Fibroblast of the aortic adventitia (primary cell): ENCODE measurements around the gene PRKN. TPM values are rescaled to one million over a fixed set of nuclear protein-coding genes. Genes with fewer than 3 reads are reported as not detected.
A peak's percentile ranks its signal among the peaks of the same experiment; 100 is the strongest.

Experiments used
- DNase-seq: peaks from one replicate; pipeline ENCODE4 v3.0.0-alpha.2; 2010; ENCODE audit warnings: low read depth
- H3K4me3 ChIP-seq: 2 replicates; pipeline ENCODE4 v1.5.1; 2011; ENCODE audit warnings: low read depth, mild to moderate bottlenecking, control low read depth, low read length, moderate library complexity
- total RNA-seq: library from RNA; depleted of rRNA; stranded (reverse); fragments of >200 nt; gene quantifications from 2 replicates; pipeline ENCODE4 v1.2.3, GENCODE V29; 2012; ENCODE audit warnings: low replicate concordance
- TF ChIP-seq, protein P1 (sequence below): IDR thresholded peaks from 2 replicates; pipeline ENCODE4 v1.5.1; 2011; ENCODE audit warnings: mild to moderate bottlenecking, low read length, control low read depth, inconsistent platforms; ENCODE audit not compliant: insufficient read depth

The PRKN gene
- total RNA-seq, 1 donor: 2.0 TPM

- TF ChIP-seq, protein P1, sequence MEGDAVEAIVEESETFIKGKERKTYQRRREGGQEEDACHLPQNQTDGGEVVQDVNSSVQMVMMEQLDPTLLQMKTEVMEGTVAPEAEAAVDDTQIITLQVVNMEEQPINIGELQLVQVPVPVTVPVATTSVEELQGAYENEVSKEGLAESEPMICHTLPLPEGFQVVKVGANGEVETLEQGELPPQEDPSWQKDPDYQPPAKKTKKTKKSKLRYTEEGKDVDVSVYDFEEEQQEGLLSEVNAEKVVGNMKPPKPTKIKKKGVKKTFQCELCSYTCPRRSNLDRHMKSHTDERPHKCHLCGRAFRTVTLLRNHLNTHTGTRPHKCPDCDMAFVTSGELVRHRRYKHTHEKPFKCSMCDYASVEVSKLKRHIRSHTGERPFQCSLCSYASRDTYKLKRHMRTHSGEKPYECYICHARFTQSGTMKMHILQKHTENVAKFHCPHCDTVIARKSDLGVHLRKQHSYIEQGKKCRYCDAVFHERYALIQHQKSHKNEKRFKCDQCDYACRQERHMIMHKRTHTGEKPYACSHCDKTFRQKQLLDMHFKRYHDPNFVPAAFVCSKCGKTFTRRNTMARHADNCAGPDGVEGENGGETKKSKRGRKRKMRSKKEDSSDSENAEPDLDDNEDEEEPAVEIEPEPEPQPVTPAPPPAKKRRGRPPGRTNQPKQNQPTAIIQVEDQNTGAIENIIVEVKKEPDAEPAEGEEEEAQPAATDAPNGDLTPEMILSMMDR: no peak
- DNase-seq: no peak
- no peak overlapping the region for H3K4me3 ChIP-seq
Observed at GRCh38 chr6:161449521-161449920, 1278.0 kb downstream of the PRKN start.

DNA sequence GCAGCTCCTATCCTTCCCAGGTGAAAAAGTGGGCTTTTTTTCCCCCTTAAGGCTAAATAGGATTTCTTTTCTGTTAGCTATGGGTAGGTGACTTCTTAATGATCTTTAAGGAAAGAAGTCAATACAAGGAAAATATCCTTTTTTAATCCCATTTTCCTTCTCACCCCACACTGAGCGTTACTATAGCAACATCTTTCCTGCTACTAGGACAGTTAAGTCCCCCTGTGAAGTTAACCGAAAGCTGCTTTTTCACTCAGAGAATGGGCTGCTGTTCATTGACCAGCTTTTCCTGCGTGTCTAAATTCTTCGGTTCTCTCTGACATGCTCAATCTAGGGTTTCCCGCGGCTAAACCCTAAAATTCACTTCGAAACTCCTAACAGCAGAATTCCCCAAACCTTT, 1280.6 kb downstream of the PRKN start:
- no peak for DNase-seq
- no peak overlapping the region for H3K4me3 ChIP-seq
- TF ChIP-seq, protein P1: no peak

GRCh38 chr6:161446296-161446925, 1281.2 kb downstream of the PRKN start:
- DNase-seq: no peak
- TF ChIP-seq, protein P1: no peak
- no peak overlapping the region for H3K4me3 ChIP-seq

- TF ChIP-seq, protein P1: no peak
- no peak overlapping the region for H3K4me3 ChIP-seq
- no peak for DNase-seq
Observed at GRCh38 chr6:161445021-161445799, 1282.4 kb downstream of the PRKN start.

- H3K4me3 ChIP-seq: no peak overlapping the region
- DNase-seq: peak; percentile 38
- TF ChIP-seq, protein P1: peak; percentile 17
Observed at GRCh38 chr6:161444464-161444863, 1283.1 kb downstream of the PRKN start.

DNA sequence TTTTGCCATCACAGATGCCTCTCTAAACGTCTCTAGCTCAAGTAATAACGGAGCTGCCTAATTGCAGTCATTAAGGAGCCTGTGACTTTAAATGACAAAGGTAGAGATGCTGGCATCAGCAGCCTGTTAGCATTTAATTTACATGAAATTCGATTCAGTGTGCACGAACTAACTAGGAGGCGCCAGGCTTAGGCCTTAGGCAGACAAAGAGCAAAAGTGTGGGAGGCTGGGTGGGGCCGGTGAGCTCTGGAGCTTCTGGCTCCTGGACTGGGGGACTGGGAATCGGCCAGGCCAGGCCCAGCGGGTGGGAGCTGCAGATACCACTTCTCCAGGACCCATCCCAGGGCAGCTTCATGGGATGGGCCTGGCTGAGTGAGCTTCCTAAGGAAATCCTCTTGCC, 1283.7 kb downstream of the PRKN start:
- TF ChIP-seq, protein P1: no peak
- peak; percentile 30 for DNase-seq
- H3K4me3 ChIP-seq: no peak overlapping the region

DNA sequence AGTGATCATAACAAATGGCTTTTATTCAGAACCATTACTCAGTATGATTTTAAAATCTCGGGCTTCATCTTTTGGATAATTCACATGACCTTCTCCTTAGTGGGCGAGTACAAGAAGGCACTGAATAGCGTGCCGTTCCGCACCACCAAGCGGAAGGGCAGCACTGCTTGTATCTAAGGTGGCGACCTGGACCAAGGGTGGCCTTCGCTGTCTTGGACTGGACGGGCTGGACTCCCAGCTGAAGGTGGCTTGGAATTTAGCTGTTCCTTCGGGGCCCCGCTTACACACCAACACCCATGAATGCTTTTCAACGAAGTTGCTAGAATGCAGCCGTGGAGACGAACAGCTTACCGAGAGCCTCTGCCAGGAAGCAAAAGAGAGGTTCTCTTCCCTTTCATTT, 1285.1 kb downstream of the PRKN start:
- TF ChIP-seq, protein P1: no peak
- no peak for DNase-seq
- H3K4me3 ChIP-seq: no peak overlapping the region
